H1 (cell line): ENCODE results near the gene IQCH. TPM values are rescaled to one million over a fixed set of nuclear protein-coding genes. Genes with fewer than 3 reads are reported as not detected.

ENCODE experiments used
- CTCF ChIA-PET: fragments of 300-600 bp; sonication (Branson Sonifier 250); formaldehyde crosslinking; loops from one replicate; lab custom pipeline; 2021; ENCODE audit not compliant: partially characterized antibody; lab: Charles Lee
- POLR2A ChIA-PET: fragments of 300-600 bp; sonication (Branson Sonifier 250); formaldehyde crosslinking; loops from one replicate; lab custom pipeline; 2021; ENCODE audit warnings: inconsistent platforms; ENCODE audit not compliant: partially characterized antibody; lab: Charles Lee
- DNase-seq, 2 experiments: peaks; one replicate each; pipeline versions ENCODE4 v3.0.0 to v3.0.0-alpha.2; 2010 to 2022; ENCODE audit warnings: low spot score in 2 of 2, low read depth in 1 of 2, mixed read lengths in 1 of 2
- FAIRE-seq: peaks from 2 replicates; lab custom pipeline; 2011; peaks lifted over from hg19 to GRCh38; lab: Jason Lieb, UNC
- H2AFZ ChIP-seq: 2 replicates; pipeline ENCODE4 v1.8.1; 2012; ENCODE audit warnings: low read length, inconsistent platforms
- H2AK5ac ChIP-seq: 2 replicates; pipeline ENCODE4 v1.6.1; 2013; ENCODE audit warnings: low read depth, low read length
- H2BK120ac ChIP-seq: replicated peaks from 2 replicates; pipeline ENCODE3; 2013; ENCODE audit warnings: low read depth, low read length, inconsistent platforms
- H2BK12ac ChIP-seq: 2 replicates; pipeline ENCODE4 v1.6.1; 2013; ENCODE audit warnings: low read depth, low read length
- H2BK15ac ChIP-seq: 2 replicates; pipeline ENCODE4 v1.6.1; 2013; ENCODE audit warnings: low read length
- H2BK20ac ChIP-seq: 2 replicates; pipeline ENCODE4 v1.6.1; 2013; ENCODE audit warnings: low read length
- H2BK5ac ChIP-seq: 2 replicates; pipeline ENCODE4 v1.6.1; 2013; ENCODE audit warnings: low read depth, low read length
- H3K14ac ChIP-seq: 2 replicates; pipeline ENCODE4 v1.6.1; 2013; ENCODE audit warnings: inconsistent platforms; ENCODE audit not compliant: insufficient read length
- H3K18ac ChIP-seq: 2 replicates; pipeline ENCODE4 v1.6.1; 2013; ENCODE audit warnings: low read length; ENCODE audit errors: extremely low read depth
- H3K23ac ChIP-seq: 2 replicates; pipeline ENCODE4 v1.6.1; 2013; ENCODE audit warnings: inconsistent platforms; ENCODE audit not compliant: insufficient read length
- H3K23me2 ChIP-seq: 2 replicates; pipeline ENCODE4 v1.6.1; 2013; ENCODE audit warnings: low read depth, low read length
- H3K27ac ChIP-seq: 2 replicates; pipeline ENCODE4 v1.6.1; 2011; ENCODE audit warnings: low read depth, low read length, inconsistent platforms
- H3K27me3 ChIP-seq, 4 experiments: replicated peaks in 1 of 4; 1 replicate in 1 of 4; 2 replicates in 3 of 4; pipeline versions ENCODE4 v1.6.1 to v1.8.1; 2011 to 2013; ENCODE audit warnings: low read length in 3 of 4, mild to moderate bottlenecking in 3 of 4, inconsistent platforms in 2 of 4, mixed read lengths in 2 of 4, moderate library complexity in 1 of 4; ENCODE audit not compliant: control insufficient read depth in 3 of 4, insufficient read depth in 3 of 4; ENCODE audit errors: extremely low read depth in 1 of 4
- H3K36me3 ChIP-seq, 4 experiments: 2 replicates each; pipeline versions ENCODE4 v1.6.1 to v1.8.1; 2011 to 2013; ENCODE audit warnings: mild to moderate bottlenecking in 4 of 4, low read length in 3 of 4, moderate library complexity in 2 of 4, control low read depth in 1 of 4, inconsistent platforms in 1 of 4; ENCODE audit not compliant: insufficient read depth in 4 of 4, control insufficient read depth in 2 of 4
- H3K4ac ChIP-seq: replicated peaks from 2 replicates; pipeline ENCODE3; 2013; ENCODE audit warnings: low read length, low read depth, mixed read lengths, inconsistent platforms; ENCODE audit not compliant: insufficient read length
- H3K4me1 ChIP-seq, 4 experiments: replicated peaks in 1 of 4; 1 replicate in 1 of 4; 2 replicates in 3 of 4; pipeline versions ENCODE4 v1.6.1 to v1.8.1; 2011 to 2013; ENCODE audit warnings: low read length in 3 of 4, inconsistent platforms in 2 of 4, mixed read lengths in 1 of 4; ENCODE audit not compliant: insufficient read depth in 4 of 4, control insufficient read depth in 3 of 4
- H3K4me2 ChIP-seq, 2 experiments: 2 replicates each; pipeline versions ENCODE4 v1.6.1 to v1.8.1; 2011 to 2013; ENCODE audit warnings: low read depth in 2 of 2, low read length in 2 of 2, control low read depth in 1 of 2, inconsistent platforms in 1 of 2, mild to moderate bottlenecking in 1 of 2; ENCODE audit not compliant: insufficient read depth in 1 of 2
- H3K4me3 ChIP-seq, 4 experiments: fragments of 200-600, 300-600 bp in 1 of 4; sonication (generic), shearing (Covaris generic), sonication (Bioruptor Twin) in 1 of 4; 2 replicates each; pipeline versions ENCODE4 v1.5.1 to v1.8.1; 2011 to 2016; ENCODE audit warnings: low read length in 4 of 4, low read depth in 3 of 4, control low read depth in 2 of 4, inconsistent platforms in 2 of 4, mild to moderate bottlenecking in 2 of 4, mixed read lengths in 1 of 4, moderate library complexity in 1 of 4; ENCODE audit not compliant: insufficient read depth in 2 of 4; ENCODE audit errors: extremely low read depth in 1 of 4
- H3K56ac ChIP-seq: replicated peaks from 2 replicates; pipeline ENCODE3; 2013; ENCODE audit warnings: low read depth, mild to moderate bottlenecking, mixed read lengths, low read length, inconsistent platforms; ENCODE audit not compliant: insufficient read length
- H3K79me1 ChIP-seq: 2 replicates; pipeline ENCODE4 v1.6.1; 2013; ENCODE audit warnings: low read depth, low read length, control low read depth
- H3K79me2 ChIP-seq, 2 experiments: 2 replicates each; pipeline versions ENCODE4 v1.6.1 to v1.8.1; 2012 to 2013; ENCODE audit warnings: low read length in 2 of 2, mild to moderate bottlenecking in 2 of 2, inconsistent platforms in 1 of 2; ENCODE audit not compliant: insufficient read depth in 2 of 2, control insufficient read depth in 1 of 2
- H3K9ac ChIP-seq, 4 experiments: replicated peaks in 1 of 4; 1 replicate in 1 of 4; 2 replicates in 3 of 4; pipeline versions ENCODE4 v1.6.1 to v1.8.1; 2011 to 2013; ENCODE audit warnings: low read depth in 3 of 4, low read length in 3 of 4, control low read depth in 2 of 4, mild to moderate bottlenecking in 2 of 4, moderate library complexity in 2 of 4, inconsistent platforms in 1 of 4; ENCODE audit errors: extremely low read depth in 1 of 4
- H3K9me3 ChIP-seq, 2 experiments: 2 replicates each; pipeline versions ENCODE4 v1.6.1 to v1.8.1; 2012 to 2013; ENCODE audit warnings: mild to moderate bottlenecking in 2 of 2, moderate library complexity in 2 of 2, control low read depth in 1 of 2, inconsistent platforms in 1 of 2, low read depth in 1 of 2, low read length in 1 of 2, mixed read lengths in 1 of 2; ENCODE audit not compliant: insufficient read depth in 2 of 2
- H4K20me1 ChIP-seq, 2 experiments: replicated peaks in 1 of 2; 2 replicates each; pipeline versions ENCODE3 to v1.8.1; 2011 to 2013; ENCODE audit warnings: inconsistent platforms in 2 of 2, low read length in 2 of 2, mild to moderate bottlenecking in 1 of 2; ENCODE audit not compliant: insufficient read depth in 2 of 2, control insufficient read depth in 1 of 2
- H4K5ac ChIP-seq: 2 replicates; pipeline ENCODE4 v1.6.1; 2013; ENCODE audit warnings: low read length, low read depth, mixed read lengths, inconsistent platforms; ENCODE audit not compliant: insufficient read length
- H4K8ac ChIP-seq: 2 replicates; pipeline ENCODE4 v1.8.0; 2013; ENCODE audit warnings: mild to moderate bottlenecking, moderate library complexity, low read length, inconsistent platforms; ENCODE audit not compliant: insufficient read depth; ENCODE audit errors: extremely low read depth
- H4K91ac ChIP-seq: replicated peaks from 2 replicates; pipeline ENCODE3; 2013; ENCODE audit warnings: low read length, mixed read lengths, inconsistent platforms; ENCODE audit not compliant: insufficient read length
- BCL11A ChIP-seq, 2 experiments: IDR thresholded peaks; one replicate each; pipeline ENCODE4 v1.6.1; 2011; ENCODE audit warnings: low read depth in 2 of 2, low read length in 2 of 2, mild to moderate bottlenecking in 2 of 2
- POU5F1 ChIP-seq: IDR thresholded peaks from 2 replicates; pipeline ENCODE4 v1.6.1; 2011; ENCODE audit warnings: low read depth, mild to moderate bottlenecking, low read length, moderate library complexity
- SIN3A ChIP-seq, 2 experiments: IDR thresholded peaks in 1 of 2; conservative IDR thresholded peaks in 1 of 2; 2 replicates each; pipeline ENCODE4 v1.6.1; 2011 to 2012; ENCODE audit warnings: low read length in 2 of 2, improper control_type of control experiment in 1 of 2, low read depth in 1 of 2, mild to moderate bottlenecking in 1 of 2
- SP2 ChIP-seq: IDR thresholded peaks from 2 replicates; pipeline ENCODE4 v1.6.1; 2012; ENCODE audit warnings: mild to moderate bottlenecking, low read length, inconsistent platforms
- WGBS, 2 experiments: shearing (Covaris generic) in 1 of 2; methylation state at CpG; one replicate each; pipeline versions ENCODE4 v1.1.6 to v1.1.7; 2013 to 2015; ENCODE audit warnings: low lambda C conversion rate in 2 of 2, mixed read lengths in 2 of 2, inconsistent platforms in 1 of 2, low coverage in 1 of 2, missing lambda C conversion rate in 1 of 2; ENCODE audit not compliant: insufficient replicate concordance in 2 of 2, insufficient coverage in 1 of 2, insufficient read length in 1 of 2; ENCODE audit errors: extremely low coverage in 1 of 2, missing lambda C conversion rate in 1 of 2; 5-methylcytosine and 5-hydroxymethylcytosine counted together
- polyA plus RNA-seq, 7 experiments: library from polyadenylated mRNA; depleted of rRNA in 3 of 7; stranded (reverse) in 5 of 7; unstranded in 2 of 7; fragments of >200 nt in 5 of 7; fragments of 200-250 nt in 2 of 7; gene quantifications; 1 replicate in 5 of 7; 2 replicates in 1 of 7; 4 replicates in 1 of 7; pipeline versions ENCODE4 v1.2.1 to v1.2.3, GENCODE V29; 2011 to 2013; ENCODE audit warnings: missing spikeins in 2 of 7, mixed read lengths in 2 of 7
- total RNA-seq: library from RNA; stranded (reverse); fragmentation: NEBNext Ultra II Directional; extraction: Animal tissue kit (Norgen Biotek cat#: 25700); gene quantifications from 2 replicates; pipeline ENCODE4 v1.2.1, GENCODE V29; 2021

The IQCH gene
- total and polyA plus RNA-seq, 2 of the 8 experiments (the other 6 are each of a cell fraction or from before 2014, with no cell fraction given): 0.60 to 1.9 TPM

DNA sequence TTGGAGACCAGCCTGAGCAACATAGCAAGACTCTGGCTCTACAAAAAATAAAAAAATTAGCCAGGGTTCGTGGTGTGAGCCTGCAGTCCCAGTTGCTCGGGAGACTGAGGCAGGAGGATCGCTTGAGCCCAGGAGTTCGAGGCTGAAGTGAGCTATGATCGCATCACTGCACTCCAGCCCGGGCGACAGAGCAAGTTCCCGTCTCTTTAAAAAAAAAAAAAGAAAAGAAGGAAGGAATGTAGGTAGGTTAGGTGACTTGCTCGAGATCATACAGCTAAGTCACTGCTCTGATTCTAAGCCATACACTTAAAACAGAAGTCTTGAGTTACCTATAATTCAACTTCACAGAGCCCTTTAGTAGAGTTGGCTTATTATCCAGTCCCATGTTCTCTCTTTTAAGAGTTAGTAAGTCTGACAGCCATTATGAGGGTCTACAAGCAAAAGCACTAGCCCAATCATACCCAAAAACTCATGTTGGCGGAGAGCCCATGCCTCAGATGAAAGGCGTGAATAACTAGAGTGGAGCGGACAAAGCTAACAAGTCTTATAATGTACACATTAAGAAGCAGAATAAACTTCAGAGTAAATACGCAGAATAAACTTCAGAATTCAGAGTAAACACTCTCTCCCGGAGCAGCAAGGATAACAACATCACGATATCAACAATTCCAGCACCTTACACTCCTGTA, 893 bp upstream of the IQCH start:
- Histone ChIP-seq H3K18ac (no peak overlapping the region), H3K23ac (no peak overlapping the region), H3K36me3 (no peaks in the 10 kb centered on the region), H2BK15ac (no peak overlapping the region), H3K79me2 (peaks cover 2 to 52% of the 10 kb centered on the region in 2 experiments; a peak in 3 of 4 replicates), H3K4me3 (peak overlapping the region; percentile 64 to 95 (median 90)), H4K8ac (no peak overlapping the region), H4K91ac (no peak overlapping the region), H2BK5ac (0 out of 2 replicates have a peak overlapping the region, but pooled peaks have one; percentile 69), H2AFZ (0 out of 2 replicates have a peak overlapping the region, but pooled peaks have one; percentile 54), H3K4ac (no peak overlapping the region), H3K56ac (no peak overlapping the region), H4K5ac (no peak overlapping the region), H3K4me1 (no peaks in the 10 kb centered on the region), H2BK20ac (no peak overlapping the region), H3K27ac (no peak overlapping the region), H3K27me3 (no peaks in the 10 kb centered on the region), H3K14ac (no peak overlapping the region), H2AK5ac (no peak overlapping the region), H4K20me1 (peaks cover 0 to 2% of the 10 kb centered on the region in 2 experiments), H3K23me2 (0 out of 2 replicates have a peak, but pooled peaks cover 3% of the 10 kb centered on the region), H3K79me1 (no peaks in the 10 kb centered on the region; the same call in 1 of the 2 replicates), H2BK120ac (no peak overlapping the region), H3K9me3 (no peaks in the 10 kb centered on the region), H2BK12ac (no peak overlapping the region), H3K4me2 (peak overlapping the region; percentile 68 to 71), H3K9ac (peak overlapping the region; percentile 68 to 89 (median 76))
- ChIA-PET POLR2A (interaction anchor here (0.5 to 1.3 kb wide), 2 partner anchors 13 to 15 kb away, joined by 3 read pairs; no protein-coding TSS in a partner anchor), CTCF (interaction anchor here (0.6 to 1.7 kb wide), 3 partner anchors 13 to 25 kb away, joined by 3 to 4 read pairs (median 3); no protein-coding TSS in a partner anchor)
- FAIRE-seq: no peak
- DNase-seq: no peak
- 44% methylated on average over 15 of the region's 15 CpGs; no CpG with 5 or more reads in 1 of the 2 experiments for WGBS, 2 experiments
- TF ChIP-seq POU5F1 (no peak), BCL11A (IDR thresholded peaks at IDR 0.05; ENCODE audit: low read depth in 2 of 2, low read length in 2 of 2) (no peak), SP2 (no peak), SIN3A (conservative IDR thresholded peaks at IDR 0.05 in 1 of 2, IDR thresholded peaks at IDR 0.05 in 1 of 2; ENCODE audit: low read depth in 1 of 2, low read length in 2 of 2) (no peak)
